HG03095 (cell line): ENCODE results near the gene TUFT1.
"Not testable (repeated sequence)": the region's sequence is repeated elsewhere in the genome, so short reads cannot be mapped to it uniquely, and the experiment has no call there.

Experiments used
- ATAC-seq: cut with Tn5 transposase; IDR thresholded peaks from one replicate; pipeline ENCODE4 v1.9.1; 2021; ENCODE audit warnings: moderate library complexity; ENCODE audit not compliant: unreplicated experiment

TUFT1 gene

DNA sequence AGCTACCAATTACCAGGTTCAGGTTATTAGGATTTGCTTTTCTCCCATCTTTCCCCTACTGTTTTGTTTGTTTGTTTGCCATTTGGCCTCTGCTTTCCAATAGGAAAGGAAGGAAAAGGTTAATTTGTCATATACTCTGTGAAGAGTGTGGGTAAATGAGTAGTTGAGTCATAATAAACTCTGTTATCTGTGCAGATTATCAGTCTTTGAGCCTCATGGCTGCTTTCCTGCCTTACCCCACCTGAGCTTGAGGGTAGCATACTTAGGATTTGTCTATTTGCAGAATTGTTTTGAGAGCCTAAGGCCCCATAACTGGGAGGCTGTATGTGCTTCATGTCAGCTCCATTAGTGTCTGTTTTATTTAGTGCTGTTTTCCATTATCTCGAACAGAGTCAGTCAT lies 38.8 kb downstream of the TUFT1 start:
- ATAC-seq: no peak

DNA sequence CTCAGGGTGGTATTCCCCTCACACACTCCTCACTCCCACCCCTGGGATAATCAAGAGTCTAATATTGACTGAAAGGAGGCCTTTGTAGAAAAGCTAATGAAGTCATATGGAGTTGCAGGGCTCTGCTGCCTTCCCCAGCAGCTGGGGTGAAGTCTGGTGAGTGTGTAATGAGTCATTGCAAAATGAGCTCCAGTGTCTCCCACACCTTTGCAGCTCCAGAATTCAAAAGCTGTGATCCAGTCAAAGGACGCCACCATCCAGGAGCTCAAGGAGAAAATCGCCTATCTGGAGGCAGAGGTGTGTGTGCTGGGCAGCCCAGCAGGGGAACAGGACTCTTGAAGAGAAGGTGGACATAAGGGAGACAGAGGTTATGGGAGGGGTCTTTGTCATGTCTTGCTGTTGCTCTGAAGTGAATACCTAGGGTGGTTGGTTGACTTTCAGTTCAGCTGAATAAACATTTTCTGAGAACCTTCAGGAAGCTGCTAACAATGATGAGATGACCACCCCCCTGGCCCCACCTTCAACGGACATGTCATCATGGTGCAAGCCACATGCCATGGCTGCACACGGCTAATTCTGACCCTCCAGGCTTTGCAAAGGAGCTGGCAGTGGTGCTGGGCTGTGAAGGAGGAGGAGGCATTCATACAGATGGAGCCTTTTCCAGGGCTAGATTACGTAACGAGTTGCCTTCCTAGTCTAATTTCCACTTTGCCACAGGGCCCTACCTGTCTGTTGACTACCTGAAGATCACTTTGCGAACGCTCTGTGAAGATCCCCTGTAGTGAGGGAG lies 39.5 kb downstream of the TUFT1 start:
- ATAC-seq: no peak

DNA sequence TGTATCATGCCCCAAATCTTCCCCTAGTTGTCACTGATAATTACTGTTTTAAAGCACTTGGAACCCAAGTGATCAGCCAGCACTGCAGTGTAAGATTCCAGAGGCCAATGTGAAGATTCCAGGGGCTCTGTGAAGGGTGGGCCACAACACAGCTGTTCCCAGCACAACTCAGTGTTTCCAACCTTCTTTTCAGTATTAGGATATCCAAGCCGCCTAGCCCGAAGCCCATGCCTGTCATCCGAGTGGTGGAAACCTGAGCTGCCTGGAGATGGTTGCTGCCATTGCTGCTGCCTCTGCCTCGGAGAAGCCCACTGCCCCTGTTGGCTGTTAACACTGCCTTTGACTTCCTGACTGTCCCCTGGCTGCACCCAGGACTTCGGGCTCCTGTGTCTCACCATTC lies 41.3 kb downstream of the TUFT1 start:
- no peak for ATAC-seq

DNA sequence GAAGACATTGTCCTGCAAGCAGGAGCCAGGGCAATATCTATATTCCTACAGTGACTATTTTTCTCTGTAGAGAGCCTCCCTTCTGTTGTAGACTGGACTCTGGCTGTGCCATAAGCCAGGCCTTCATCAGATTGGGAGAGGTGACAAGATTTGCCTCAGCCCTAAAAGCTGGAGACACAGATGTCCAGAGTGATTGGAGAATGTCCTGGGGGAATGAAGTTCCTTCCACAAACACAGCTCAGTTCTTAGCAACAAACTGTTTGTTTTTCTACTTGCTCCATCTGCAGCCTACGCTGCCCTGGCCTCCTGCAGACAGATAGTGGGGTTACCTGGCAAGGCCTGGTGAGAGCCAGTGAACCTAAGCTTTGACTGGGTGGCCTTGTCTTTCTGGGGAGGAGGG lies 41.8 kb downstream of the TUFT1 start:
- no peak for ATAC-seq

DNA sequence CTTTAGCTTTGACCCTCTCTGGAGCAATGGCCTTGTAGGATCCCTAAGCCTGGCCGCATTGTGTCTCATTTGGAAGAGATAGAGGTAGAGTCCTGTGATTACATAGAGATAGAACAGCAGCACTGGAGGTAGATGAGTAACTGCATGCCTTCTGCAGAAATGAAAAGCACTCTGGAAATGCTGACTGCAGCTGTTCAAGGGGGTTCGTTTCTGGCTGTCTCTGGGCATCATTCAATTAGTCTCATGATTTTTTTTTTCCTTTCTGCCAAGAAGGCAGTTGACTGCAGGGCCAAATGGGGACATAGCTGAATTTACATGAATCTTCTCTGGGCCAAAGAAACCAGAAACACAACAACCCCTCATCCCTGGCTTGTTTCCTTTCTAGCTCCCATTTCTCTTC lies 43.7 kb downstream of the TUFT1 start:
- ATAC-seq: no peak

DNA sequence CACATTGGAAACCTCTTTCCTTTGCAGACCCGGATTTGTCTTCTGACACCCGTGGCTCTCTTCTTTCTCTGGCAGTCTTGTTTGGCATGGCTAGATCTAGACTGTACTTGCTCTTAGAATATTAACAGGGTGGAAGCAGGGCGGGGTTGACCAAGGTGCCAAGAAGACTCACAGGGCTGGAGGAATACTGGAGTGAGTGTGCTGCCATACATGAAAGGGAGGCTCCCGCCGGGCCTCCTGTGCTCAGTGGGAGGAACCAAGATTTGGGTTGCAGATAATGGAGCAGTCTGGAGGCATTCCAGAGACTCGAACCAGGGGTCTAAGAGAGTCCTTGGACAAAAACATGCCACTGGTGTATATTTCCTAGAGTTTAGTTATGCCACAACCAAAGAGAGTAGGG lies 44.2 kb downstream of the TUFT1 start:
- no peak for ATAC-seq

DNA sequence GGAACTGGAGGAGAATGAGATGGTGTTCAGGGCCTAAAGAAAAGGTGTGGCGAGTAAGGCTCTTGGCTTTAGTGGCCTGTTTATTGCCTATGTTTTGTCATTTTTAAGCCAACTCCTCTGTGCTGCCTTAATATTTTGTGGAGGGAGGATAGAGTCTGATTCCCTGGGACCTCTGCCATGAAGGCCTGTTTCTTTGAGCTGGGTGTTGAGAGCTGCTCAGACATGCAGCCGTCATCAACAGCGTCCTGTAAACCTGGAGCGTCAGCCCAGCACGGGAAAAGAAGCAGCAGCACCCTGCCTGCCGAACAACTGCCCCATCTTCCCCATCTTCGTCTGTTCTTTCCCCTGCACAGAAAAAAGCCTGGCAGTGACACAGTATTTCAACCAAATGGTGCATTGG lies 44.7 kb downstream of the TUFT1 start:
- no peak for ATAC-seq

DNA sequence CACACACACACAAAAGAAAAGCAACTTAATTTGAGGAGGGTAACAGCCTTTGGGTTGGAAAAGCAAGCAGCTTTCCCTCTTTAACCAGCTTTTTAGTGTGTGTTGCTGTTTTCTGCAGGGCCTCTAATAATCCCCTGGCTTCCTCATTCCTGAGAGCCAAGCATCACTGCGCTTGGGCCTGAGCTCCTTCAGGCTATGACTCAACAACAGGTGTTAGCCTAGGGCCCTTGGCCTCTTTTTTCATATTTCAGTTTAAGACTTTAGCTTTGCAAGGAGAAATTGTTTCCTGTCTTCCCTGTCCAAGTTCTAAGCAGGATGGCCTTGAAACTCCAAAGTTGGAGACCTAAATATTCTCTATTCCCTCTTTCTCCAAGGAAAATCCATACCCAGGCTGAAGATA lies 45.5 kb downstream of the TUFT1 start:
- no peak for ATAC-seq

DNA sequence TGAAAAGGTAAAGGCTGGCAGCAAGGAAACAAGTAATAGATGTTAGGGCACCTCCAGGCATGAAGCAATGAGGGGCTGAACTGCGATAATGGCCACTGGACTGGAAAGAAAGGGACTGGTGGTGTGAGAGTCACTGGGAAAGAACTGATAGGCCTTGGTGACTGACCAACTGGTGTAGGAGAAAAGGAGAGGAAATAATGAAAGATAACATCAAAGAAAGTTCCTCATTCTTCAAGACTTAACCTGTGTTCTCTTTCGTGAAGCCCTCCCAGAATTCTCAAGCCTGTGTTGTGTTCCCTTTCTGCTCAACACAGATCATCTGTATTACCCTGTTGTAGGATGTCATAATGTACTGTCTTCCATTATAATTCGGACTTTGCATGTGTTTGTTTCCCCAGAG lies 50.9 kb downstream of the TUFT1 start:
- no peak for ATAC-seq

DNA sequence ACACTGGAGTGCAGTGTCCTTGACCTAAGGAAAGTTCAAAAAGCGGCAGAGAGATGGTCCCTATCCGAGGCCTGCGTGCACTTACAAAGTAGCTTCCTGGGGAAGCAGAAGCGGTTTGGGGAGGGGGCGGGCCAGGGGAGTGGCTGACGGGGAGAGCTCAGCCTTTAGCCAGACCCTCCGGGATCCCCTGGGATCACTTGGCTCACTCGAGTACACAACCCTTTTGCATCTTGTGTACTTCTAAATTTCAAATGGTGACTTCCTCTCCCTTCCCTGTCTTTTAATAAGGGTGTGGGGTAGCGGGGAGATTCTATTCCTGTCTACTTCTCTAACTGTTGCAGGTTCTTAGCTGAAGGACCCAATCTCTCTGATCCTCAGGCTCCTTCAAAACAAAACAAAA lies 53.6 kb downstream of the TUFT1 start:
- ATAC-seq: no peak

DNA sequence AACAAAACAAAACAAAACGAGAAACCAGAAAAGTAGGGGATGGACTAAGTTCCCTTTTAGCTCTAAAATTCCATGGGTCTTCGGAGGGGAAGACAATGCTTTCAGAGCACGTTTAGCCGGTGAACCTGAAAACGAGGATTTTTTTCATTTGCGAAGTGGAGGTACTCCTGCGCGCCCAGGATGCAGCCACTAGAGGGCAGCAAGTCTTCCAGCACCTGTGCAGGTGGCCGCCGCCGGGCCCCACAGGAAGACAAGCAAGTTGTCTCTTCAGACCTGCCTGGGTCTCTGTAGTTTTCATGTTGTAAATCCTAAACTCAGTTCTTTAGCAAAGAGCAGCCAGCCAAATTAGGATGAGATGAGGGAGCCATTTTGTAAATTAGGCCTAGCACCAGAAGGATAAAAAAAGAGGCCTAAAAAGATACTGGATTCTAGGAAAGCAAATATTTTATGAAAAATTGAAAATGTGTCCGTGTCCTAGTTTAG lies 54.1 kb downstream of the TUFT1 start:
- ATAC-seq: no peak

DNA sequence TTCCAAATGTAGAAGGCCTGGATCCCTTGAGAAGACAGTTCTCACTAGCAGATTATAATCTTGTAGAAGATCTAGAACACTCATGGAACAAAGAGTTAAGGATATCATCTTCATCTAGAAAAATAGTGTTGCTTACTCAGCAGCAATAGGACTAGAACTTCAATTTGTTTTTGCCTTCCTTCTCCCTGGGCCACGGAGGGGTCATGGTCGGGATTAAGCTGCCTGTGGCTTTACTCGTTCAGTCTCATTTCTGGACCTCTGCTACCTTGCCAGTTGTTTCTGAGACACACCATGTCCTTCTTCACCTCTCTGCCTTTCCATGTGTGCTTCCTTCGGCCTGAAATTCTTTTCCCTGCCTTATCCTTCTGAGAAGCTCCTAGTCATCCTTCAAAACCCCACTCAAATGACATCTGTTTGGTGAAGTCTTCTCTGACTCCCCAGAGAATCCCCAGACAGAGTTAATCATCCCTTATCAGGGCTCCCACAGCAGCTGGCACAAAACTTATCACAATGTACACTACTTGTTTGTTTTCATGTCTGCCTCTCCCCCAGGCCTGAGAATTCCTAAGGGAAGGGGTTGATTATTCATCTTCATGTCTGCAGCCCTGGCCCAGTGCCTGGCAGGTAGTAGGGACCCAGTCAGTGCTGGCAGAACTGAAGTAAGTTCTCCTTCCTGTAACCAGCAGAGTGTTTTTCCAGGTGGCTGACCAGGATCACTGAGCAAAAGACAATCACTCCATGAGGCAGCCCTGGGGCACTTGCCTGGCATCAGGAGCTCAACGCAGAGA lies 56.3 kb downstream of the TUFT1 start:
- ATAC-seq: no peak

DNA sequence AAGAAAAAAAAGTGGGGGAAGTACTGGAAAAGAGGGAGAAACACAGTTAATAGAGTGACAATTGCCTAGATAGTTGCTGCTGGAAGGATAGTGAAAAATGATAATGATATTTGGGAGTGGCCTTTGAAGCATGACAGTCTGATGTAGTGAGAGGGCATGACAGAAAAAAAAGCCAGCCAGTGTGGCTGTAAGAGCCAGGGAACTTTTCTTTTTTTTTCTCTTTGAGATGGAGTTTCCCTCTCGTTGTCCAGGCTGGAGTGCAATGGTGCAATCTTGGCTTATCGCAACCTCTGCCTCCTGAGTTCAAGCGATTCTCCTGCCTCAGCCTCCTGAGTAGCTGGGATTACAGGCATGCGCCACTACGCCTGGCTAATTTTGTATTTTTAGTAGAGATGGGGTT lies 62.4 kb downstream of the TUFT1 start:
- ATAC-seq: not testable (repeated sequence)

DNA sequence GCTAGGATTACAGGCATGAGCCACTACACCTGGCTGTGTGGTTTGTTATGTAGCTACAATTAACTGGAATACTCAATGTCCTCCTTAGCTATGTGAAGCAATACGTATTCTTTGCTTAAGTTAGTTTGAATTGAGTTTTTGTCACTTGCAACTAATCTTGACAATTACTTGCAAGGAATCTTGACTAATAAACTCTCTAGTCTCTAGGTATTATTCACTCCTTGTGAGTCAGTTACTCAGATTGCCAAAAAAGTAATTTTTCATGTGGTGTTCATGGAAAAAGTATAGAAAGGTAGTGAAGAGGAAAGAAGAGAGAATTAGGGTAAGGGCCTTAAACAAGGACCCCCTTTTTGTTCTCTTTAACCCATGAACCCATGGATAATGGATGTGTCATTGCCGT lies 64.2 kb downstream of the TUFT1 start:
- ATAC-seq: no peak

DNA sequence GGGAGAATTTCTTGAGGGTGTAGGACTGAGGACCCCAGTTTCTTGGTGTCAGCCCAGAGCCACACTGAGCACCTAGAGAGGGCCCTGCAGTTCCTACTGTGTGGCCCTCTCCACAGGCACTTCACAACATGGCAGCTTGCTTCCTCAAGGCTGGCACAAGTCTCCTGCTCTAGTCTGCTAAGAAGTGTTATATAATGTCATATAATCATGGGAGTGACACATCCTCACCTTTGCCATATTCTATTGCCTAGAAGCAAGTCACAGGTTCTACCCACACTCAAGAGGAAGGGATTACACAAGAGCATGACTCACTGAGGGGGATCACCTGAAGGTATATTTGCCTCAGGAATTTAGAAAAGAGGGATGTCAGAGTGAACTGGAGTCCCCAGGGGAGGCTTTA lies 66.3 kb downstream of the TUFT1 start:
- no peak for ATAC-seq

DNA sequence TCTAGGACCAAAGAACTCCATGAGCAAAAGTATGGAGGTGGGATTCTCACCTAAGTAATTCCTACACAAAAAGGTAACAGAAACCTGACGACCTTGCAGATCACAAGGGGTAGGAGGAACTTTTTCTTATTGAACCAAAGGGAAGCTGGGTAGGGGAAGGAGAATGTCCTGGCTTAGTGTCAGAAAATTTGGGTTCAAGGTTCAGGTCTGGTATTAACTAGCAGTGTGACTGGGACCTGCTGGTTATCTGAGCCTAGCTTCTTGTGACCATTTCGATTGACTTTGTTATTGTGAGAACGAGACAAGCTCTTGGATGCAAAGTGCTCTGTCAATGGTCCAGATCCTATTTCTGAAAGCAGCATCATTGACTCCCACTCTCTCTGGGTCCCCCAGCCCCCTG lies 66.7 kb downstream of the TUFT1 start:
- no peak for ATAC-seq

DNA sequence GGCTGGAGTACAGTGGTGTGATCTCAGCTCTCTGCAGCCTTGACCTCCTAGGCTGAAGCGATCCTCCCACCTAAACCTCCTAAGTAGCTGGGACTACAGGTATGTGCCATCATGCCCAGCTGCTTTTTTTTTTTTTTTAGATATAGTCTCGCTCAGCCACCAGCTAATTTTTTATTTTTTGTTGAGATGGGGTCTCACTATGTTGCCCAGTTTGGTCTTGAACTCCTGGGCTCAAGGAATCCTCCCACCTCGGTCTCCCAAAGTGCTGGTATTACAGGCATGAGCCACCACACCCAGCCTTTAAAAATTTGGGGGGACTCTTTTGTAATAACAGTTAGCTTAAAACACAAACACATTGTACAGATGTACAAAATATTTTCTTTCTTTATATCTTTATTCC lies 70.0 kb downstream of the TUFT1 start:
- ATAC-seq: no peak

DNA sequence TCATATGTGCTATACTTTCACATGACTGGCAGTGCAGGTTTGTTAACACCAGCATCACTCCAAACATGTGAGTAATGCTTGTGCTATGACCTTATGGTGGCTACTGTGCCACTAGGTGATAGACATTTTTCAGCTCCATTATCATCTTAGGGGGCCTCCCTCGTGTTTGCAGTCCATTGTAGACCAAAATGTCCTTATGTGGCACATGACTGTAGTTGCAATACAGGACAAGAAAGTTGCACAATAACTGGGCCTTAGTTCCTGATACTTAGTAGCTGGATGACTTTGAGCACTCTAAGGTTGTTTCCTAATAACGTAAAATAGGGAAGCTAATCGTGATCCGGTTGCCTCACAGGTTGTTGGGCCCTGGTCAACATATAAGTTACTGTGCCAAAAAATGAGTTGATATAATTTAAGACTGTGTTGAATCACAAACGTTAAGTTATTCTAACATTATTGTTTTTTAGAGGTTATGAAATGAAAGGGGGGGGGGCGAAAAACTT lies 71.2 kb downstream of the TUFT1 start:
- no peak for ATAC-seq

DNA sequence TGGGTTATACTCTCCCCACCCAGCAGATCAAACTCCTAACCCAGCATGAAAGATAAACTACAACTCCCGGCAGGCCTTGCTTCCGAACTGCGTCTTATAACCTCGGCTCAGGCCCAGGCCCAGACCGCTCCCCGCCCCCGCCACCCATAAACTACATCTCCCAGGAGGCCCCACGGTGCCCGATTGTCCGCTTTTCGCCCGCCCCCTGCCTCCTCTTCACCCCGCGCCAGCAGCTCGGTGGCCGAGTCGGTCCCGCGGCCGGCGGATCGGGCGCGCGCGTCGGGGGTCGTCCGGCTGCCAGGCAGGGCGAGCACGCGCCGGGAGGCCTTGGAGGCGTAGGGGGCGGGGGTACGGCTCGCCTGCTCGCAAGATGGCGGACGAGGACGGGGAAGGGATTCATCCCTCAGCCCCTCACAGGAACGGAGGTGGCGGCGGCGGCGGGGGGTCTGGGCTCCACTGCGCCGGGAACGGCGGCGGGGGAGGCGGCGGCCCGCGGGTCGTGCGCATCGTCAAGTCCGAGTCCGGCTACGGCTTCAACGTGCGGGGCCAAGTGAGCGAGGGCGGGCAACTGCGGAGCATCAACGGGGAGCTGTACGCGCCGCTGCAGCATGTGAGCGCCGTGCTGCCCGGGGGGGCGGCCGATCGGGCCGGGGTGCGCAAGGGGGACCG lies 71.9 kb downstream of the TUFT1 start, which contains the start of gene SNX27:
Gene SNX27, plus strand, starts transcription at position 219 of the 669 bp plus-strand sequence. Its CDS starts 152 bp downstream, at position 371.
- peak; percentile 89 for ATAC-seq

DNA sequence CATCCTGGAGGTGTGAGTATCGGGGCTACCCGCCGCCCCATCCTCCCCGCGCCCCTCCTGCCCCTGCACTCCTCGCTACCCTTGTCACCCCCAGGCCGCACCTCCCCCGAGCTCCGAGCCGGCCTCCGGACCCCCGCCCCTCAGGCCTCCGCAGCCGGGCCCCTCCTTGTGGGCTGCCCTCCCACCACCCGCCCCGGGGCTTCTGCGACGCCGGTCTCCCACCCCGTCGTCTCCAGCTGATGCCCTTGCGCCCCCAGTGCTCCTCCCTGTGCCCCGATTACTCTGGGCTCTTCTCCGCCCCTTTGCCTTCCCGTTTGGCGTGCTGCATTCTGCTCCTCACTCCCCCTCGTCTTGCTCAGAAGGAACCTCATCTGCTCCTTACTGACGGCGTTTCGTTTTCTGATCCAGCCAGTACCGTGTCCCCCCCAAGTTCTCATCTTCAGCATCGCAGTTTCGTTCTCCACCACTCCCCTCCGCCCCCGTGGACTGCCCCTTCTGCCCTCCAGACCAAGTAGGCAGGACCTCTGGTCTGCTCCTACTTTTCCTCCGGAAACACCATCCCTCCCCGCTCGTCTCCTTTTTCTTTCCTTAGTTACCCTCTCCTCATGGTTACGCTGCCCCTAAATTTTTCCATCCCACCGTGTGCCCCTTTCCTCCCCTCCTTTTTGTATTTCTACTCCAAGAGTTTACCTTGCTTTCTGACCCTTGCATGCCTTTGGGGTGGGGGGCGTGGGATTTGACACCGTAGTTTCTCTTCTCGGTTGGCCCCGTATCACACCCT lies 72.6 kb downstream of the TUFT1 start:
- no peak for ATAC-seq
